Stimulated activated naive CD4-positive, alpha-beta T cell (primary cell): ENCODE results near the gene UBFD1.
A peak's percentile ranks its signal among the peaks of the same experiment; 100 is the strongest.
"Not testable (repeated sequence)": the region's sequence is repeated elsewhere in the genome, so short reads cannot be mapped to it uniquely, and the experiment has no call there.

Source experiments
- DNase-seq, 6 experiments: peaks; one replicate each; lab custom pipeline; 2025; lab: John Stamatoyannopoulos, UW

UBFD1 gene

DNA sequence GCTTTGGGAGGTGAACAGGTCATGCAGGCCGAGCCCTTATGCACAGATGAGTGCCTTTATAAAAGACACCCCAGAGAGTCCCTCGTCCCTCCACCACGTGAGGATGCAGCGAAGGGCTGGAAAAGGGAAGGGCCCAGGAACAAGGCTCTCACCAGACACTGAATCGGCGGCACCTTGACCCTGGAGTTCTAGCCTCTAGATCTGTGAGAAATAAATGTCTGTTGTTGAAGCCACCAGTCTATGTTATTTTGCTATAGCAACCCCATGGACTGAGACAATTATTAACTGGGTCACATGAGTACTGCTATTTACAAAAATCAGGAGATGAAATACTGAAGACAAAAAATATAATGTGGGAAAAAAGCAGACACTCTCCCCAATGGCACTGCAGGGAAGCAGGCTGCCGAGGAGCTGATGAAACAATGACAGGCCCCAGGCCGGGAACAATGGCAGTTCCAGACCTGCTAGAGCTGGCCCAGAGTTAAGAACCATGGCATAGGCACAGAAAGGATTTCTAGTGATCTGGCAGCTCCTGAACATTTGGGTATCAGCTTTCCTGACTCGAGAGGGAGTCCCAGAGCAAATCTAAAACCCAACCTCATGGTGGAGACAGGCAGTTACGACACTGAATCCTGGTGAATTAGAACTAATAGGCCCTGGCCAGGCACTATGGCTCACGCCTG lies 29.4 kb upstream of the UBFD1 start:
- no peak for DNase-seq

DNA sequence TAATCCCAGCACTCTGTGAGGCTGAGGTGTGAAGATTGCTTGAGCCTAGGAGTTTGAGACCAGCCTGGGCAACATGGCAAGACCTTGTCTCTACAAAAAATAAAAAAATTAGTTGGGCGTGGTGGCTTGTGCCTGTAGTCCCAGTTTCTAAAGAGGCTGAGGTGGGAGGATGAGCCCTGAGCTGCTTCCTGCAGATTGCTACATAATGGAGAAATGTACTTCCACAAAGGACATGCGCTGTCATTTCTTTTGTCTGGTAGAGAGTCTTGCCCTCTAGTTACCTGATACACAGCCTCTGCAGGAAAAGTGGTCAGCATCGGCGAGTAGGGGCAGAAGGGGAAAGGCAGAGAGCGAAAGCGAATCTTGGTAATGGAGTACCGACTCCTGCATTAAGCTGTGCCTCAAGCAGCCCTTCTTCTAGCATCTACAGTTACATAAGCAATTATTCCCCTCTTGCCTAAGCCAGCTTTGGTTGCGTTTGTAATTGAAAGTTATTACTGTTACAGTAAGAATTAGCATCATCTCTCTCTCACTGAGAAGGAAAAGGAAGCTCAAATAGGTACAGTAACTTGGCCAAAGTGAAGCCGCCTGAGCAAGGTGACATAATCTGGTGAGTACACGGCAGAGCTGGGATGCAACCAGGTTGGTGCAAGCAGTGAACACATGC lies 28.8 kb upstream of the UBFD1 start:
- DNase-seq = no peak

DNA sequence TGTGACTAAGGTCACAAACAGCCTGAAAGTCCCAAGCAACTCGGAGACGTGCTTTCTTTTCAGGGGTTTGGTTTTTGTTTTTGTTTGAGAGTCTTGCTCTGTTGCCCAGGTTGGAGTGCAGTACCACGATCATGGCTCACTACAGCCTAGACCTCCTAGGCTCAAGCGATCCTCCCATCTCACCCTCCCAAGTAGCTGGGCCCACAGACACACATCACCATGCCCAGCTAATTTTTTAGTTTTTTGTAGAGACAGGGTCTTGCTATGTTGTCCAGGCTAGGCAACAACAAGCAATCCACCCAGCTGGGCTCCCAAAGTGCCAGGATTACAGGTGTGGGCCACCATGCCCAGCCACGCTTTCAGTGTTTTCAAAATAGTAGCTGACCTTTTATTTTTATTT lies 27.5 kb upstream of the UBFD1 start:
- DNase-seq = no peak

DNA sequence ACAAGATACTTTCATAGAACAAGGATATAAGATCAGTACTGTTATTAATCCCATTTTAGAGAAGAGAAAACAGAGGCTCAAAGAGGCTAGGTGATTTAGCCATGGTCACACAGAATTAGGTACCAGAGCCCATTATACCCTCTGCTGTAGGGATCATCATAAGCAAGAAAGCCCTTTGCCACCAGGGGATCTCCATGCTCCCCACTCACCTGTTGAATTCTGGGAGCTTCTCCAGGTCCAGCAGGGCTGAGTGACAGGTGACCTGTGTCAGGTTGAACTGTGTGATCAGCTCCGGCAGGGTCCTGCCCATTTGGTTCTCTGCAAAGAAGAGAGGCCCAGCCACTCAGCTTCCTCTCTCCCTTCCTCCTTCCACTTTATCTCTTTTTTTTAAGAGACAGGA lies 25.1 kb upstream of the UBFD1 start:
- no peak for DNase-seq

DNA sequence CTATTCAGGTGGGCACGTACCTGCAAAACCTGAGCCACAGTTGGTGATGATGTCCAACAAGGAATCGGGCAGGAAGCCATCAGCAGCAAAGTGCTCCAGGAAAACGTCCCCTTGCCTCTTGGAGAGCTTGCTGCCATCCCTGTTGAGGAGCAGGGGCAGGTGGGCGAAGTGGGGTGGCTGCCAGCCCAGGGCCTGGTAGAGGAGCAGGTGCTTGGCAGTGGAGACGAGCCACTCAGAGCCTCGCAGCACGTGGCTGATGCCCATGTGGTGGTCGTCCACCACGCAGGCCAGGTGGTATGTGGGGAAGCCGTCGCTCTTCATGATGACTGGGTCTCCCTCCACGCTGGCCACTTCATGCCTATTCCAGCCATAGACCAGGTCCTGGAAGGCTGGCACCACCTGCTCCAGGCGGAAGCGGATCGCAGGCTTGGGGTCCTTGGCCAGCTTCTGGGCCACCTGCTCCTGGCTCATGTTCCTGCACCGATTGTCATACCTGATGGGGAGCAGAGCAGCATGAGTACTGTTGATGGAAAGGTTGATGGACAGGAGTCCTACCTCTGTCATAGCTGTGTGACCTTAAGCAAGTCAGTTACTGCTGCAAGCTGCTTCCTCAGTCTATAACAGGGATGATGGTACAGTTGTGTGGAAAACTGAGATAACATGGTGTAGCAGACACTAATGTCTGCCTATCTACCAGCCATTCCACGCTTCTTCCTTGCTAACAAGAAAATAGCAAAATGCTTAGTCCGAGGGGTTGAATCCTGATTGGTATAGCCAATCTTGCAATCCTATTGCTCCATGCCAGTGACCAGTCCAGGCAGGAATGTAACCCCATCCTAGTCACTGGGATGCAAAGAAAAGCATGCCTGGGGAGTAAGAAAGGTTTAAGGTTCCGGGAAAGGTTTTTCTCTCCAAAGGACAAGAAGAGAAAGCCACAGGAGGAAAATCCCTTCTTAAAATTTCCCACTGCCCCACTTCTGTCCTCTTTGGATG lies 22.4 kb upstream of the UBFD1 start:
- no peak for DNase-seq

DNA sequence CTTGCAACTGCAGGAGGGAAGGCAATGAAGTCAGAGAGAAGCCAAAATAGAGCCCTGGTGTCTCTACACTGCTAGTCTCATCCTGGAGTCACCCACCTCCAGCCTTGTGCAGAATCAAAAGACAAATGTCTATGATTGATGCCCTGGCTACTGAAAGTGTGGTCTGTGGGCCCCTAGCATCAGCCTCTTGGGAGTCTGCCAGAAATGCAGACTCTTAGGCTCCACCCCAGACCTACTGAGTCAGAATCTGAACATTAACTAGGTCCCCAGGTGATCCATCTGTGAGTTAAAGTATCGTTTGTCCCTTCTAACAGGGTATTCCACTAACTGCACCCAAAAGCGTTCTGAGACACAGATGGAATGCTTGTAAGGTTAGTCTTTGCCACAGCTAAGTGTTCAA lies 21.6 kb upstream of the UBFD1 start:
- no peak for DNase-seq

DNA sequence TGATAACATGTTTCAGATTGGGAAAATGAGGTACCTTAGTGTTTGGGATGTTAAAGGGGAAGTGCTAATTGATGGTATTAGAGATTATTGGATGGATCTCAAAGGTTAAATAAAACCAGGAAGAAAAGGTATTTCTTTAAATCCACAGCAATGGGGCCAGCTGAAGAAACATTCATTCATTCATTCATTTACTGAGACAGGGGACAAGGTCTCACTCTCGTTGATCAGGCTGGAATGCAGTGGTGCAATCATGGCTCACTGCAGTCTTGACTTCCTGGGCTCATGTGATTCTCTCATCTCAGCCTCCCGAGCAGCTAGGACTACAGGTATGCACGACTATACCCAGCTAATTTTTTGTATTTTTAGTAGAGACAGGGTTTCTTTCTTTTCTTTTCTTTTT lies 20.1 kb upstream of the UBFD1 start:
- no peak for DNase-seq

DNA sequence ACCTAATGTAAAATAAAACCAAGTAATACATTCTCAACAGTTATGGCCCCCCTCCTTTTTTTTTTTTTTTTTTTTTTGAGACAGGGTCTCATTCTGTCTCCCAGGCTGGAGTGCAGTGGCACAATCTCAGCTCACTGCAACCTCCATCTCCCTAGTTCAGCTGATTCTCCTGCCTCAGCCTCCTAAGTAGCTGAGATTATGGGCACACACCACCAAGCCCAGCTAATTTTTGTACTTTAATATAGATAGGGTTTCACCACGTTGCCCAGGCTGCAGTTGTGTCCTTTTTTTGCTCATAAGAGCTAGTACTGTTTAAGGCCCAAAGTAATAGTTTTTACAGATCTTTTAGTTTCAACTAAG lies 18.6 kb upstream of the UBFD1 start:
- DNase-seq = no peak

DNA sequence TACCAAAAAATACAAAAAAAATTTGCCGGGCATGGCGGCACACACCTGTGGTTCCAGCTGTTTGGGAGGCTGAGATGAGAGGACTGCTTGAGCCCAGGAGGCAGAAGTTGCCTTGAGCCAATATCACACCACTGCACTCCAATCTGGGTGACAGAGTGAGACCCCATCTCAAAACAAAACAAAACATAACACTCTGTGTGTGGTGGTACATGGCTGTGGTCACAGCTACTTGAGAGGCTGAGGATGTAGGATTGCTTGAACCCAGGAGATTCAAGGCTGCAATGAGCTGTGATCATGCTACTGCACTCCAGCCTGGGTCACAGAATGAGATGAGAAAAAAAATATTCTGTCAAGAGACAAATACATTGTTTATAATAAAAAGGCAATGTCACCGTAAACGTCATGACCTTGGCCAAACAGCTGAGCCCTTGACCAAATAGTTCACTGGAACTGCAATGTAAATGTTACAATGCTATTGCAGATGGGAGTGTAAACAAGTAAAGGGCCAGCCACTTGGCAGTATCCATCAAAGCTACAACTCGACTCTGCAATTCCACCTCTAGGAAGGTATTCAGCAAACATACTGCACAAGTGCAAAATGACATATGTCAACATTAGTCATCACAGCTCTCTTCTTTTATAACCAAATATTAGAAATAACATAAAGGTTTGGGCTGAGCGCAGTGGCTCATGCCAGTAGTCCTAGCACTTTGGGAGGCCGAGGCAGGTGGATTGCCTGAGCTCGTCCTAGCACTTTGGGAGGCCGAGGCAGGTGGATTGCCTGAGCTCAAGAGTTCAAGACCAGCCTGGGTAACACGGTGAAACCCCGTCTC lies 17.3 kb upstream of the UBFD1 start:
- no peak for DNase-seq

DNA sequence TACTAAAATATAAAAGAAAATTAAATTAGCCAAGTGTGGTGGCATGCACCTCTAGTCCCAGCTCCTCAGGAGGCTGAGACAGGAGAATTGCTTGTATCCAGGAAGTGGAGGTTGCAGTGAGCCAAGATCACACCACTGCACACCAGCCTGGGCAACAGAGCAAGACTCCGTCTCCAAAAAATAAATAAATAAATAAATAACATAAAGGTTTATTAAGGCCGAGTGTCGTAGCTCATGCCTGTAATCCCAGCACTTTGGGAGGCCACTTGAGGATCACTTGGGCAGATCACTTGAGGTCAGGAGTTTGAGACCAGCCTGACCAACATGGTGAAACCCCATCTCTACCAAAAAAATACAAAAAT lies 16.7 kb upstream of the UBFD1 start:
- DNase-seq = not testable (repeated sequence)

DNA sequence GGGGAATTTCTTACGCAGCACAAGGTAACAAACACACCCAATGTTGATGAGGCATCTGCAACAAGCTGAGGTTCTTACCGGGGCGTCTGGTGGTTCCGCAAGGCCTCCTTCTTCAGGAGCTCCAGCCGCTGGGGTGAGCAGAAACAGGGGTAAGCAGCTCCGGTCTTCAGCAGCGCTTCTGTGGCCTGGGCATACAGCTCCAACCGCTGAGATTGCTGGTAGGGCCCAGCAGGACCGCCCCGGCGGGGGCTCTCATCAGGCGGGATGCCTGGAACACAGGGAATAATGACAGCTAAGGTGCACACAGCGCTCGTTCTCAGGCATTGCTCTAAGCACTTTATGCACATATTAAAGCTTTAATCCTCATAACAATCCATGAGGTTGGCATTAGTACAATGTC lies 13.1 kb upstream of the UBFD1 start:
- DNase-seq = no peak

DNA sequence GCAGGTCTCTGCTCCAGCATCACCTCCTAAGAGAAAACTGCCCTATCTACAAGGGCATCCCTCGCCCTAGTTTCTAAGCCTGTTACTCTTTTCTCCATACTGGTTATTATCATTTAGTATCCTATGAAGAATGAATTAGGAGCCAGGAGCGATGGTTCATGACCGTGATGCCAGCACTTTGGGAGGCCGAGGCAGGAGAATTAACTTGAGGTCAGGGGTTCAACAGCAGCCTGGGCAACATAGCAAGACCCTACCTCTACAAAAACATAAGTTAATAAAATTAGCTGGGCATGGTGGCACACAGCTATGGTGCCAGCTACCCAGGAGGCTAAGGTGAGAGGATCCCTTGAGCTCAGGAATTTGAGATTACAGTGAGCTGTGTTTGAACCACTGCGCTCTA lies 7.6 kb upstream of the UBFD1 start:
- DNase-seq = no peak

DNA sequence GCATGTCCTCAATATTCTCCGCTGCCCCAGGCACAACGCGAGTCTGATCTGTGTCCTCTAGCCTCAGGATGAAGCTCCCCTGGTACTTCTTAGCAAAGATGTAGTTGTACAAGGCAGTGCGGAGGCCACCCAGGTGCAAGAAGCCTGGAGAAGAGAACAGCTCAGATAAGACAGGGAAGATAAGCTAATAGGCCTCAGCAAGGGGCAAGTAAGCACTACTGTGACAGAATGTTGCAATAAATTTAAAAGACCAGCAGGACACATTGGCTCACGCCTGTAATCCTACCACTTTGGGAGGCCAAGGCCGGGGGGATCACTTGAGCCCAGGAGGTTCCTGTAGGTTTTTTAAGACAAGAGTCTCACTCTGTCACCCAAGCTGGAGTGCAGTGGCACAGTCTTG lies 5.4 kb upstream of the UBFD1 start:
- DNase-seq = no peak

DNA sequence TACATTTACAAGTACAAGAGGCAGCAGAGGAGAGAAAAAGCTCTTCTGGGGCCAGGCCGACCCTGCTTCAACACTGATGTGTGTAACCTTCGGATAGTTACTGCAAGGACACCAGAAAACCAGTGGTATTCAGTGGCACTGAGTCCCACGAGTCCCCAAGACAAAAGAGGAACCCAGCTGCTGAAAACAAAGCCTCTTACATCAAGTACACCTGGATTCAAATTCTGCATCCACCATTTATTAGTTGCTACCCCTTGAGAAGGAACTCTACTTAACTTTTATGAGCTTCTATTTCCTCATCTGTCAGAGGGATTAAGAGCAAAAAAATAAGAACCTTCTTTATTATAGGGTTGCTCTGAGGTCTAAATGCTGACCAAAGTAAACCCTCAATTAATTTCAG lies 3.0 kb upstream of the UBFD1 start:
- DNase-seq = no peak

DNA sequence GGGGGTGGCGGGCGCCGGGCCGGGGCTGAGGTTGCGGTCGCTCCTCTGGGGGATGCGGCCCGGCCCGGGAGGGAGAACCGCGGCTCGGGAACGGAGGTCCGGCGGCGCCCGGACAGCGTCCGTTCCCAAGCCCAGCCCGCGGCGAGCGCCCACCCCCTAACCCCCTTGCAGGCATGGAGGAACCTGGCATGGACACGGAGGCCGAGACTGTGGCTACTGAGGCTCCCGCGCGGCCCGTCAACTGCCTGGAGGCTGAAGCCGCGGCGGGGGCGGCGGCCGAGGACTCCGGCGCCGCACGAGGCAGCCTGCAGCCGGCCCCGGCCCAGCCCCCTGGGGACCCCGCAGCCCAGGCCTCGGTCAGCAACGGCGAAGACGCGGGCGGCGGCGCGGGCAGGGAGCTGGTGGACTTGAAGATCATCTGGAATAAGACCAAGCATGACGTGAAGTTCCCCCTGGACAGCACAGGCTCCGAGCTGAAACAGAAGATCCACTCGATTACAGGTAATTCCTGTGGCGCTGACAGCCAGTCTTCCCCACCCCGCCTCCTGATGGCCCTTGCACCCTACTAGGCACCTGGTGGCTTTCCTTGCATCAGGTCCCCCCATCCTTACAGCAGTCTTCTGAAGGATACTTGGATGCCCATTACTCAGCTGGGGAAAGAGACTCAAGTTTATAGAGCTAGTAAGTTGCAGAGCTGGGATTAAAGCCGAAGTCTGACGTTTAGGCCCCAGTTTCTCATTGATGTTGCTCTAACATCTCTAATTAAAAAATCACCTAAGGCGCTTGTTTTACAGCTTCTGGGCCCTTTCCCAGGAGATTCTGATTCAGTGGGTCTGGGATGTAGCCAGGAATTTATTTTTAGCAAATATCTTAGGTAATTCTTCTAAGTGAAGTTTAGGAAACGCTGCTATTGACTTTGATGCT lies 514 bp downstream of the UBFD1 start:
- peak in 2 of 6 experiments; percentile 3 to 33 for DNase-seq

DNA sequence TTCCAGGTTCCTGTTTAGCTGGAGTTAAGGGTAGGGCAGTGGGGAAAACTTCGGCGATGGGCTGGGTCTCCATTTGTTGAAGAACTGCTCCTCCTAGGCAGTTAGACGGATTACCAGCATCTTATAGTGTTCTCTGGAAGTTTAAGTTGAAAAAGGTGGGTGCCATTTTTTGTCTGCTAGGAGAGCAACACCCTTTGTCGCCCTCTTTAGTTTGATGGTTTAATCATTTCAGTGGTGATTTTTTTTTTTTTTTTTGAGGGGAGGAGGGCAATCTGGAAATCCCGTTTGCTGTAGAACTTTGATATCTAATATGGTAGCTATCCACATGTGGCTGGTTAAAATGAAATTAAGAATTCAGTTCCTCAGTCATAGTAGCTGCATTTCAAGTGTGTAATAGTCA lies 4.1 kb downstream of the UBFD1 start:
- DNase-seq = no peak

DNA sequence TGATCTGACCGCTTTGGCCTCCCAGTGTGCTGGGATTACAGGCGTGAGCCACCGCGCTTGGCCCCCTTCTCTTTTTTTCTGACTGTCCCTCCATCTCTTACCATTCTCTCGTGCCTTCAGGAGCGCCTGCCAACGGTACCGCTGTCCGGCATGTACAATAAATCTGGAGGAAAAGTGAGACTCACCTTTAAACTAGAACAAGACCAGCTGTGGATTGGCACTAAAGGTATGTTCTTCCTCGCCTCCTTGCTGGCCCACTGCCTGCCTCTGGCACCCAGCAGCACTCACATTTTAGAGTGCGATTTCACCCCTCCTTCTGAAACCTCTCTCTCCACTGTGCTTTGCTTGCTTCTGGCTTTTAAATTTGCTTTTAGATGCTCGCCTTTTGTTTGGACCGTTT lies 5.0 kb downstream of the UBFD1 start:
- DNase-seq = no peak

DNA sequence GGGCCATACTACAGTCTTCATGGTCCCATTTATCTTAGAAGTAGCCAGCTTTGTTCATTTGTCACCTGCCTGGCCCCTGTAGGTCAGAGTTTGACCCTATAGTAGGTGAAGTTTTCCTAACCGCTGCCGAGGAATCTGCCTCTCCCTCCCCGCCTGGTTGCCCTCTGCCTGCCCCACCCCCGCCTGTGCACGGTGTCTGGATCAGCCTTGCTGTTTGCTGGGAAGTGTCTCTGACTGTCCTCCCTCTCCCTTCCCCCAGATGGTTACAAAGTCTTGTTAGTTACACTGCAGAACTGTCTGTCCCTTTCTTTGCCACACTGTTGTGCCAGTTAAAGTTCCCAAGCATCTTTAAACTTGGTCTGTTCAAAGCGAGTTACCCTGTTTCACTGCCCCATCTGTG lies 5.7 kb downstream of the UBFD1 start:
- DNase-seq = no peak

DNA sequence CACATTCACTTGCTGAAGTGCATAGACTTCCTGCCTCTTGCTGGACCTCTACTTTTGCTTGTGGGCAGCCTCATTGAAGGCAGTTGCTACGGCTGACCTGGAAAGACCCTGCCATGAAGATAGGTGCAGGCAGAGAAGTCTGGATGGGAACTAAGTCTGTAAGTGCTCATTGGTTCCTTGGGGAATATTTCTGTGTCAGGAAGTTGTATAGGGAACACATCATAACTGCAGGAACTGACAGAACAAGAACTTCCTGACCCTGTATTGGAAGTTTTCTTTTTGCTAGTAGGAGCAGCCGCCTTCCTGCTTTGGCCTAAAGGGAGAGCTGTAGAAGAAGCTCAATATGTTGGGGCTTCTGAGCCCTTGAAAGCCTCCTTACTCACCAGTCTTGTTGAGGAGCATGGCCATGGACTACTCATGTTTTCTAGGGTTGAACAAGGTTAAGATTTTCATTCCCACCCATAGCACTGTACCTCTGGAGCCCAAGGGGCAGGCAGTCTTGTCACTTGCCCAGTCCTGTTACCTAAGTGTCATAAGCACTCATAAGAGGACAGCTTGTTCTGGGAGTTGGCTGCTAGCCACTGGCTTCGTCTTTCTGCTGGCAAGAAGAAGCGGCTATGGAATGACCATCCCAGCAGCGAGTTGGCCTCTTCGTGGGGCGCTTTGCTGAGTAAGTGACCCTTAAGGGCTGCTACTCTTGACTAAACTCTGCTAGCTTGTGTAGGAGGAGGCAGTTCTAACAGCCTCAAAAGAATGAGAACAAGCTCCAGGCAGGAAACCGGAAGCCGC lies 7.2 kb downstream of the UBFD1 start:
- no peak for DNase-seq

DNA sequence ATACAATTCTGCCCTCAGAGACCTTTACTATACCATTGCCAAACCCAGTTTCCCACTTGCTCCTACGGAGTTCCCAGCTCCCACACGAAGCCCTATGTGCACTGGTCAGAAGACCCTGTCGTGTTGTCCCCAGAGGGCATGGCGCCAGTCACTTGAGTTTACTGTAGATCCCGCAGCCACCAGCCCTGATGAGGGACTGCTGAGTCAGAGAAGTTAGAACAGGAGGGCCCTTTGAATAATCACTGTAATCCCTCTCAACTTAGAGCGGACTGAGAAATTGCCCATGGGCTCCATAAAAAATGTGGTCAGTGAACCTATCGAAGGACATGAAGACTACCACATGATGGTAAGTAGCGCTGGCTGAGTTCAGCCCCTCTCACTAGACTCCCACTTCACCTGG lies 9.2 kb downstream of the UBFD1 start:
- DNase-seq = no peak
